Stomach smooth muscle (tissue), 2 donors: ENCODE measurements around the gene PDE7B.

Experiments
- H3K27ac ChIP-seq: one replicate; pipeline ENCODE4 v1.7.0; 2013; ENCODE audit warnings: mild to moderate bottlenecking, low read length, inconsistent platforms
- H3K27me3 ChIP-seq, 2 donors: one replicate each; pipeline ENCODE4 v1.7.0; 2013; ENCODE audit warnings: low read length in 2 of 2; ENCODE audit not compliant: insufficient read depth in 2 of 2, control insufficient read depth in 1 of 2
- H3K36me3 ChIP-seq, 2 donors: one replicate each; pipeline ENCODE4 v1.7.0; 2013; ENCODE audit warnings: low read length in 2 of 2; ENCODE audit not compliant: control insufficient read depth in 2 of 2, insufficient read depth in 2 of 2
- H3K4me1 ChIP-seq: one replicate; pipeline ENCODE4 v1.7.0; 2013; ENCODE audit warnings: low read length; ENCODE audit not compliant: control insufficient read depth, insufficient read depth
- H3K4me3 ChIP-seq, 2 donors: one replicate each; pipeline ENCODE4 v1.7.0; 2013; ENCODE audit warnings: low read length in 2 of 2
- H3K9ac ChIP-seq, 2 donors: one replicate each; pipeline ENCODE4 v1.7.0; 2013; ENCODE audit warnings: low read length in 2 of 2, mild to moderate bottlenecking in 1 of 2
- H3K9me3 ChIP-seq, 2 donors: one replicate each; pipeline ENCODE4 v1.7.0; 2013; ENCODE audit warnings: low read length in 2 of 2; ENCODE audit not compliant: control insufficient read depth in 2 of 2
- donor health status: healthy.
- donor health status: Pancreatic carcinoma.

Gene PDE7B

DNA sequence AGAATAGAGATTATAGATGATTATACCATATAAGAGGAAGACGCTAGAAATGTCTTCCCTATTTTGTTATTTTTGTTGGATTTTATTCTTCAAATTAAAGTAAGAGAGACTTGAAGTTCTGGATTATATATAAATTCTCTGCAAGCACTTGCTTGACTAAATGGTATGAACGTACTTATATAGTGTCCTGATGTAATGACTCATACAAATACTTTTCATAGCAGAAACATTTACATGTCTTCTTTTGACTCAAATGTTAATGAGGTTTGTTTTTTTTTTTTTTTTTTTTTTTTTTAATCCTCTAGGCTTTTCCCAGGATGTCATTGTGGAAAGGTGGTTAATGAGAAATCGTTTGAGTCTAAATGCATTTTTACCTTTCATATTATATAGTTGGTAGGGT is 55.0 kb downstream of the PDE7B start:
- no peak overlapping the region for H3K9ac ChIP-seq
- H3K27ac ChIP-seq = no peak overlapping the region
- no peaks in the 10 kb centered on the region for H3K36me3 ChIP-seq
- peaks cover 5% of the 10 kb centered on the region for H3K4me1 ChIP-seq
- no peak overlapping the region for H3K4me3 ChIP-seq
- no peaks in the 10 kb centered on the region for H3K9me3 ChIP-seq
- no peaks in the 10 kb centered on the region for H3K27me3 ChIP-seq

DNA sequence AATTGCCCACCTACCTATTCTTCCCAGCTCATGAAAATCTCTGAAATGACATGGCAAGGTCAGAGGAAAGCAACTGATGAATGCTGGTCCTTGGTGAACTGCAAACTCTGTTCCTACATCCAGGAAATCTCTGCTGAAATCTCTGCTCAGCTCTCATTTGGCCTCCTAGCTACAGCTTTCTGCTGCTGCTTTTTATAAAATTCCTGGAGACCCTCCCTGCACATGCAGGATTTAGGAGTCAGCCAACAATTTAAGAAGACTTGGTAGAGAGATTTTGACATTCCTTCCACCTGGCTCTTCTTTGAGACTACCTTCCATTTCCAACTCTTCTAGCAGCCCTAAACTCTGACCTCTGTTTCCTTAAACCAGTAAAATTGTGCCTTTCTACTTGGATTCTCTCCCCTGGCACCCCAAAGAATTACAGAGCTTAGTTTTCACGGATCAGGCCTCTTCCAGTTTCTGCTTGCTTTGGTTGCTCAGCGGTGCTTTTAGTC is 55.5 kb downstream of the PDE7B start:
- Histone ChIP-seq H3K9ac (no peak overlapping the region), H3K36me3 (no peaks in the 10 kb centered on the region), H3K27ac (no peak overlapping the region), H3K4me3 (no peak overlapping the region), H3K9me3 (no peaks in the 10 kb centered on the region), H3K4me1 (peaks cover 5% of the 10 kb centered on the region), H3K27me3 (no peaks in the 10 kb centered on the region)

DNA sequence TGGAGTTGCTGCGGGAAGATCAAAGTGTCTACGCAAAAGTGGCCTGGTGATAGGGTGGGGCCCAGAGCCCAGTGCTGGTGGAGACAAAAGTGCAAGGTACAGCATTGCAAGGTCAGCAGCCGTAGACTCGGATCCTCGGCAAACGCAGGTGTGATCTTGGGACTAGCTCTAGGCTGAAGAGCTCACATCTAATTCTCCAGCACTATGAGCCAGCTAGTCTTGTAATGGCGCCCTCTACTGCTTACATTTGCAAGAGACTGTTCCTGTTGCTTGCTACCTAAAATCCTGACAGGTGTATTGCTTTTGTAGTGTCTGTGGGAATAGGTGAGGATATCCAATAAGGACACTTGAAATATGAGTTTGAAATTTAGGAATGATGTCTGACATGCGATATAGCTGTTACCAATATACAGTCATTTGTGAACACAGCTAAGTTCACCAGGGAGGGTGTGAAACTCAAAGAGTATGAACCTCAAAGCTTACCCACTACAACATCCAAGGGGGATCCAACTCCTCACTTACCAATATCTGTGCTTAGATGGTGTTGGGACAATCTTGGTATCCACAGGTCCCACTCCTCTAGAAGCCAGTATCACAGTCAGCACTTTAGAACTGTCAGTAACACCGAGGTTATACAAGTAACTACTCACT is 58.4 kb downstream of the PDE7B start:
- no peak overlapping the region for H3K4me3 ChIP-seq
- H3K27me3 ChIP-seq = no peaks in the 10 kb centered on the region
- H3K9ac ChIP-seq = no peak overlapping the region
- no peaks in the 10 kb centered on the region for H3K4me1 ChIP-seq
- no peaks in the 10 kb centered on the region for H3K9me3 ChIP-seq
- H3K27ac ChIP-seq = no peak overlapping the region
- H3K36me3 ChIP-seq = no peaks in the 10 kb centered on the region

DNA sequence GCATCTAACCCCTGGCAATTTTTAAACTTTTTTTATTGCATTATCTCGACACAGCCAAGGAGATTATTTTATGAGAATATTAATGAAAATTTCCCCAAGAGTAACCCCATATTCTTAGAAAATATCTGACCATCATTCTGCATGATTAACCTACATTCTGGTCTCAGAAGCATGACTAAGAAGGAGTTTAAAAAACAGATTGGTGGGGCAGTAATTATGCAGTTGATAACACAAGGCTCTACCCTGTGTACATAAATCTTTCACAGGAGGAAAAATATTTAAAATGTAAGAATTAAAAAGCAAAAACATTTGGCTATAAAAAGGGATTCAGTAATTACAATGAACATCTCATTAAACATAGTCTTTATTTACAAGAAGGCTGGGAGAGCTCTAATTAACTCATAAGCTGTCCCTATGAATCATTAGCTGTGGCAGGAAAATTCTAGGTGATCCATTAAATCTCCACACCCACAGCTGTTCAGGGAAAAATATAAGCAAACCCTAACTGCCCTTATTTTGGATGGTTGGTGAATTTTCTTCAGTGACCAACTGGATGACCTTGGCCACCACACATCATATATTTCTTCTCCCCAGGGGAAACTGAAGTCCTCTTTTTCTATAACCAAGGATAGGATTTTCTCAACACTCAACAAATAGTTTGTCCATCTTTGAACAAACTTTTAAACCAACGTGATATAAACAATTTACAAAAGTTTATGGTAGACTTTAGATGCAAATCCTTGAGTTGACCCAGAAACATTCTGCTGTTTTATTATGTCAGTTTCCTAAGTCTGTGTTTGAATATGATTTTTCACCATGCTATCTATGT is 59.5 kb downstream of the PDE7B start:
- H3K27ac ChIP-seq = no peak overlapping the region
- H3K36me3 ChIP-seq = no peaks in the 10 kb centered on the region
- H3K4me3 ChIP-seq = no peak overlapping the region
- no peaks in the 10 kb centered on the region for H3K4me1 ChIP-seq
- H3K9ac ChIP-seq = no peak overlapping the region
- no peaks in the 10 kb centered on the region for H3K27me3 ChIP-seq
- H3K9me3 ChIP-seq = no peaks in the 10 kb centered on the region

DNA sequence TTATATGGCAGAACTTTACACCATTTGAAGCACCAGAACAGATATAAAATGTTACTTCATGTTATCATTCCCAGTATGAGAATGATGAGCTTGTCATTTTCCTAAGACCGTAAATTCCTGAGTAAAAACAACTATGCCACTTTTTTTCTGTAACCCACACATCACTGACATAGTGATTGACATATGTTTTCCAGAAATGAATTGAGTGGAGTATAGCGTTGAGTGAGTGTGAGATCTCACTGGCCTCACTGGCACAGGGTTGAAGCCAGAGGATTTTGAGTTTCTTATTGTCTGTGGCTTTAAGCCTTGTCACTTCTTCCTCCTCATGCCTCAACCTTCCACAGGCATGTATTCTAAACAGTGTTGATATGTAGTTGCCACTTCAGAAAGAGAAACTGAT is 62.3 kb downstream of the PDE7B start:
- Histone ChIP-seq H3K9me3 (no peaks in the 10 kb centered on the region), H3K27me3 (no peaks in the 10 kb centered on the region), H3K36me3 (no peaks in the 10 kb centered on the region), H3K27ac (no peak overlapping the region), H3K4me3 (no peak overlapping the region), H3K9ac (no peak overlapping the region), H3K4me1 (no peaks in the 10 kb centered on the region)

DNA sequence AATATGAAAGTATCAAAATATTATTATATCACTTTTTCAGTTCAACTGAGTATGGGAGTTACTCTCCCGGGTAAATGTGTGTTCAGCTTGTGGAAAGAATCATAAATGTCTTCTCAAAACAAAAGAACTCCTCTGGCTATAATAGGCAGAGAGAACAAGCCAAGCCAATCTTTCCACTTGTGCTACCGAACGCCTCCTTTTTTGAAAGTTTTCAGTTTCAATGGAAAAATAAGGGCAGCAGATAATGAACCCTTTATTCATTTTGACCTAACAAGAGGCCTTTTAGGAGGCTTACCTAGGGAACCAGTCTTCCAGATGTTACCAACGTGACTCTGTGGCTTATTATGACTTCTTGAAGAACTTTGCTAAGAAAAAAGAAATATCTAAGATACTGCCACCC is 67.5 kb downstream of the PDE7B start:
- H3K27me3 ChIP-seq = no peaks in the 10 kb centered on the region
- H3K27ac ChIP-seq = no peak overlapping the region
- no peaks in the 10 kb centered on the region for H3K36me3 ChIP-seq
- no peaks in the 10 kb centered on the region for H3K9me3 ChIP-seq
- H3K9ac ChIP-seq = no peak overlapping the region
- H3K4me3 ChIP-seq = no peak overlapping the region
- H3K4me1 ChIP-seq = peaks cover 9% of the 10 kb centered on the region

DNA sequence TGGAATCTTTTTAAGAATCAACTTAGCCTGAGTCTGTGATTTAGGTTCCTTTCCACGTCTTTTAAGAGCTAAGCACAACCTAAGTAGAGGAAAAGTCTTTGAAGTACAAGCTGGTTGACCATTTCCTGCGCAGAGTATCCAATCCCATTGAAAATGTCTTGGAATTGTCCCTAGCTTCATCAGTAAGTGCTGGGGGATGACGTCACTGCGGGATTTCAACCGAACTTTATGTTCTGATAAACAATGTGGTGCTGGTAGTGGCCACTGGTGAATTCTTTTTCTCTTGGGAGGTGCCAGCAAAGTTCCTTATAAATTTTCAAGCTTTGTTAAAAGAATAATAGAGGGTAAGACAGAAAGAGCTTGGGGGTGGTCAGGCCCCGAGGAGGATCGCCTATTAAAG is 69.2 kb downstream of the PDE7B start:
- Histone ChIP-seq H3K9me3 (no peaks in the 10 kb centered on the region), H3K27ac (peak overlapping the region; percentile 2), H3K36me3 (no peaks in the 10 kb centered on the region), H3K4me1 (peaks cover 9% of the 10 kb centered on the region), H3K4me3 (no peak overlapping the region), H3K9ac (no peak overlapping the region), H3K27me3 (no peaks in the 10 kb centered on the region)

DNA sequence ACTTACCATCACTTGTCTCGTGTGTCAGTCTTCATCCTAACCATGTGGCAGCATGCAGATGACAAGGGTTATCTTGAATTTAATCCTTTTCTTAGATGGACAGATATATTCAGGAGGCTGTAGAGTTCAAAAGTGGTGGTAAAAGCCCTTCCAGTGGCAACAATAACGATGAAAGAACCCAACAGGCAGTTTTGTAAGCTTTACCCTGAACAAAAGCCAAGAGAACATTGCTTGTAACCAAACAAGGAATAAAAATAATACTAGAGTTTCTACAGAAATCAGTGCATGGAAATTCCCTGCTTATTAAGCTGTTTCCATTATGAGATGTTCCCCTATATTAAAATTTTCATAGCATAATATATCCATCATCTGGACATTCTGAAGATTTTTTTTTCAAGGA is 69.7 kb downstream of the PDE7B start:
- Histone ChIP-seq H3K27me3 (no peaks in the 10 kb centered on the region), H3K36me3 (no peaks in the 10 kb centered on the region), H3K9me3 (peaks cover 0 to under 1% of the 10 kb centered on the region in 2 donors), H3K4me1 (peaks cover 9% of the 10 kb centered on the region), H3K9ac (no peak overlapping the region), H3K27ac (peak overlapping the region; percentile 2), H3K4me3 (no peak overlapping the region)

DNA sequence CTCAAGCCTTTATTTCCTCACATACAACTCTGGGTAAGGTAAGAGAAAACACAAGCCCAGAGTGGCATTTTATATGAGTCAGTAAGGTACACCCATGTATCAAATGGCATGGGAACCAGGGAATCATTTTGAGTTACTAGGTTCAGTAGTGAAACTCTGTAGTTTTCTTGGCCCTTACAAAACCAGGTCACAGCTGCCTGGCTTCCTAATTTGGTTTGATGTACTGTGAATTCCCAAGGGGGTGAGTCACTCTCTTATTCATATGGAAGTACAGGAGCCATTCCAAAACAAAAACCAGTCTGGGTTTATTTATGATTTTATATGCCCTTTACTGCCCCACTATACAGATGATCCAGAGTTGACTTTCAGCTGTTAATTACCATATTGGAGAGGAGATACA is 70.7 kb downstream of the PDE7B start:
- Histone ChIP-seq H3K4me3 (peak overlapping the region; percentile 9 to 17), H3K36me3 (no peaks in the 10 kb centered on the region), H3K9me3 (peaks cover 0 to 2% of the 10 kb centered on the region in 2 donors), H3K27me3 (no peaks in the 10 kb centered on the region), H3K27ac (peak overlapping the region; percentile 47), H3K9ac (peak overlapping the region in 1 of 2 donors; percentile 54), H3K4me1 (peaks cover 9% of the 10 kb centered on the region)

DNA sequence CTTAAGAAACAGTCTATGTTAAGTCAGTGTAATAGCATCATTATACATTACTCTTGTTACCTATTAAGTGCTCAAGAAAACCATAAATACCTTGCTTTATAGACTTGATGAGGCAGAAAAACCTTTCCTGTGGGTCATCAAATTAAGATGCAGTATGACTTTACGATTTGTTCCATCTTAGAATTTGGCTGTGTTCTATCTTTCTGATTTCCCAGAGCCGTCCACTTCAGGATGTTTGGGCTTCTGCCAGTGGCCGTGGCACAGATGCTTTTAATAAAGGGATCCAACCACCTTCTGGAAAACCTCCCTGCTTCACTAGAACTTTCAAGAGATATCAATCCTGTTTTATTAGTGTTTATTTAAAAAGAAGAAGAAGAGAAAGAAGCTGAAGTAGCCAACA is 71.2 kb downstream of the PDE7B start:
- H3K27me3 ChIP-seq = no peaks in the 10 kb centered on the region
- peak overlapping the region; percentile 47 for H3K27ac ChIP-seq
- no peak overlapping the region for H3K4me3 ChIP-seq
- peaks cover 0 to 2% of the 10 kb centered on the region in 2 donors for H3K9me3 ChIP-seq
- H3K9ac ChIP-seq = peak overlapping the region in 1 of 2 donors; percentile 54
- no peaks in the 10 kb centered on the region for H3K36me3 ChIP-seq
- H3K4me1 ChIP-seq = peaks cover 9% of the 10 kb centered on the region

DNA sequence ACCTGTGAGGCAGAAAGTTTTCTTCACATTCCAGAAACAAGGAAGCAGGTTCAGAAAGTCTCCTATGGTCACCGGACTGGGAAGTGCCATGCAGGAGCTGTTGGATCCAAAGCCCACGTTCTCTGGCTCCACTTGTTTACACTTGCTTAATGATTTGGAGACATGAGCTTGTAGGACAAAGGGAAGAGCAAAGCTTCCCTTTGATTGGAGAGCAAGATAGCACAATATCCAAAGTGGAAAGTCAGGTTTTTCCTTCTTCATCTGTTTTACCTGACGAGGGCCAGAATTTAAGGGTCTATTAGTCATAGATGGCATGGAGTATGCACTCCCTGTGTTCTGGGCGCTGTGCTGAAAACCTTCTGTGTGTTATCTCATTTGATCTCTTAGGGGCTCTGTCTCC is 81.2 kb downstream of the PDE7B start:
- Histone ChIP-seq H3K27me3 (no peaks in the 10 kb centered on the region), H3K4me1 (peaks cover 4% of the 10 kb centered on the region), H3K9me3 (no peaks in the 10 kb centered on the region), H3K4me3 (no peak overlapping the region), H3K9ac (no peak overlapping the region), H3K27ac (no peak overlapping the region), H3K36me3 (no peaks in the 10 kb centered on the region)
